Mesothelial cell of epicardium (in vitro differentiated cells): ENCODE measurements around the gene TAF15. TPM values are rescaled to one million over a fixed set of nuclear protein-coding genes. Genes with fewer than 3 reads are reported as not detected.

Experiments used
- DNase-seq, 2 experiments: peaks; one replicate each; pipeline ENCODE4 v3.0.0; 2021; ENCODE audit warnings: low spot score in 2 of 2; ENCODE audit not compliant: unreplicated experiment in 2 of 2
- H3K27ac Mint-ChIP-seq: 2 replicates; pipeline ENCODE4 v1.8.0; 2021; ENCODE audit warnings: mixed read lengths
- H3K27me3 Mint-ChIP-seq: 2 replicates; pipeline ENCODE4 v1.8.0; 2021; ENCODE audit warnings: low read depth, mixed read lengths
- H3K36me3 Mint-ChIP-seq: 2 replicates; pipeline ENCODE4 v1.8.0; 2021; ENCODE audit warnings: mixed read lengths
- H3K4me1 Mint-ChIP-seq: 2 replicates; pipeline ENCODE4 v1.8.0; 2021; ENCODE audit warnings: mixed read lengths
- H3K4me3 Mint-ChIP-seq: 2 replicates; pipeline ENCODE4 v1.8.0; 2021; ENCODE audit warnings: mild to moderate bottlenecking, moderate library complexity, mixed read lengths
- H3K9me3 Mint-ChIP-seq: 2 replicates; pipeline ENCODE4 v1.8.0; 2021; ENCODE audit warnings: mixed read lengths
- CTCF ChIP-seq: fragments of 200-600 bp; sonication (generic); IDR thresholded peaks from one replicate; pipeline ENCODE4 v1.5.0; 2021; ENCODE audit warnings: antibody characterized with exemption; ENCODE audit not compliant: unreplicated experiment
- total RNA-seq: library from RNA; stranded (reverse); gene quantifications from 3 replicates; pipeline ENCODE4 v1.2.1, GENCODE V29; 2021

TAF15 gene
- total RNA-seq, 1 donor from 2014 or later = 225 TPM

- Mint-ChIP-seq H3K4me1 (no peaks in the 10 kb centered on the region), H3K4me3 (no peak overlapping the region), H3K27ac (no peak overlapping the region), H3K36me3 (no peaks in the 10 kb centered on the region), H3K9me3 (no peaks in the 10 kb centered on the region), H3K27me3 (no peaks in the 10 kb centered on the region)
- no peak for DNase-seq
- no peak for TF ChIP-seq CTCF
Measured at GRCh38 chr17:35875800-35876139, 66.5 kb downstream of the TAF15 start.

- Mint-ChIP-seq H3K4me1 (no peaks in the 10 kb centered on the region), H3K27ac (no peak overlapping the region), H3K36me3 (no peaks in the 10 kb centered on the region), H3K4me3 (no peak overlapping the region), H3K27me3 (no peaks in the 10 kb centered on the region), H3K9me3 (no peaks in the 10 kb centered on the region)
- DNase-seq = no peak
- no peak for TF ChIP-seq CTCF
Measured at GRCh38 chr17:35876534-35876933, 67.2 kb downstream of the TAF15 start.

DNA sequence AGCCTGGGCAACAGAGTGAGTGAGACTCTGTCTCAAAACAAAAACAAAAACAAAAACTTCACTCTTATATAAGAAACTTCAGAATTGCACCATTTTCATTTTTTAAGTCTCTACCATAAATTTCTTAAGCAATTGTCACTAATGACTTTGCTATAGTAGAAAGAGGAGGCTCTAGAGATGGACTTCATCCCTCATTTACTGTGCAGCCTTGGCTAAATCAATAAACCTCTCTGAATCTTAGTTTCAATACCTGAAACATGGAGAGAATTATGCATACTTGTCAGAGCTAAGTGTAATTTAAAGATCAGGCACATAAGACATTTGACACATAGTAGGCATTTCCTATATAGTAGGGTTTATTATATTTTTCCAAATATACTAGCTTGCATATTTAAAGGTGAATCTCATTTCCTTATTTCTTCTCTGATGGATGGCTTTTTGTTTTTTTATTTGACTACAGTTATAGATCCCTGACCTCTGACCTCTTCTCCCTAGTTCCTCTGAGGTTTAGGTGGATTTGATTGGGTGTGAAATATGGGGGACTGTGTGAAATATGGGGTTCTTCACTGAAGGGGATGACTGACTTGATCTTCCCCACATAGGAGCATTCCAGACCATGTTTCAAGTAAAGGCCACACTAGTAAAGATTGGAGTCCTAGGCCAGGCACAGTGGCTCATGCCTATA, 68.2 kb downstream of the TAF15 start:
- Mint-ChIP-seq H3K27me3 (no peaks in the 10 kb centered on the region), H3K27ac (no peak overlapping the region), H3K9me3 (no peaks in the 10 kb centered on the region), H3K36me3 (no peaks in the 10 kb centered on the region), H3K4me3 (no peak overlapping the region), H3K4me1 (no peaks in the 10 kb centered on the region)
- TF ChIP-seq CTCF = no peak
- no peak for DNase-seq

DNA sequence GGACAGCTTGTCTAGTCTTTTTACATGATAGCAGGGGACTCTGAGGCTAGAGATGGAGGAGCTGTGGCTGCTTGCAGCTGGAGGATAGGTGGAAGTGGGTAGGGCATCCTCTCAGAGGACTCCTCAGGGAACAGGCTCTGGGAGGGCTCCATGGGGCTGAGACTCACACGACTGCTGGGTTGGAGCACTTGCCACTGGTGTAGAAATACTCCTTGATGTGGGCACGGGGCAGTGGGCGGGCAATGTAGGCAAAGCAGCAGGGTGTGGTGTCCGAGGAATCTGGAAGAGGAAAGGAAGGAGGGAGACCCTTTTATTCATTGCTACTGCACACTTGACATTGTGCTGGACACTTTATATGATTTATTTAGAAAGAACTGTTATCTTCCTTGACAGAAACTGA, 69.1 kb downstream of the TAF15 start:
- Mint-ChIP-seq H3K27me3 (no peaks in the 10 kb centered on the region), H3K36me3 (no peaks in the 10 kb centered on the region), H3K27ac (no peak overlapping the region), H3K9me3 (no peaks in the 10 kb centered on the region), H3K4me3 (no peak overlapping the region), H3K4me1 (no peaks in the 10 kb centered on the region)
- TF ChIP-seq CTCF = no peak
- no peak for DNase-seq

DNA sequence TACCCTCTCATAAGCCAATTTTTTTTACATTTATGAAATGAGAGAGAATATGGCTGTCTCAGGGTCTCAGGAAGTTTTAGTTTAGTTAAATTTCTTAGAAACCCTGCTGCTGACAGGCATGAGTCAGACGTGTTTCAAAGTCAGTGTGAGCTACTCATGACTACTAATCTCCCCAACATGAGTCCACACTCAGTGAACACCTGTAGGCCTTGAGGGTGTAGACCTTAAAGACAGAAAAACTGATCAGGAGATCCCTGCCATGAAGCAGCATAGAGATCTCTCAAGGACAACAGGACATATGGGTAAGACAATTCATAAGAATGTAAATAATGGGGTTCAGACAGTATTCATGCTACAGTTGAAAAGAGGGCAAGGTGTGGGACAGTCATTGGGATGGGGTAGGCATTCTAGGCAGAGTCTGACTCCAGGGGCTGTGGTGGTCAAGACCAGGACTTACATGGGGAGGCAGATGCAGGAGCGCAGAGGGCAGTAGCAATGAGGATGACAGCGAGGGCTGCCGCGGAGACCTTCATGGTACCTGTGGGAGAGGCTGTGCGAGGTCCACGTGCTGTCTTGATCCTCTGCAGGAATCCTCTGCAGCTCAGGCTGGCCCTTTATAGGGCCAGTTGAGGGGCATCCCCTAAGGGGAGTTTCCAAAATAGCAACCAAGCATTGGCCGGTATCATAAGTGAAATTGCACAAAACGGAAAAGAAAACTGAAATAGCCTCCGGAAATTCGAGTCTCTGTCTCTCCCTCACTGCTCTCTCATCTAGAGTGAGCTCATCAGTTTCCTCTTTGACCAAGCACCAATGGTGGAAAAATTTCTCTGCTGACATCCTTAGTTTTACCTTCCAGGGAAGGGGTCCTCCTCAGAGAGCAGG, 70.7 kb downstream of the TAF15 start, which contains the start of gene CCL5:
TSS of gene CCL5 (minus strand) at position 588 of the 882 bp plus-strand sequence.
- DNase-seq = no peak
- H3K36me3 Mint-ChIP-seq = no peaks in the 10 kb centered on the region
- no peaks in the 10 kb centered on the region for H3K9me3 Mint-ChIP-seq
- no peaks in the 10 kb centered on the region for H3K4me1 Mint-ChIP-seq
- no peaks in the 10 kb centered on the region for H3K27me3 Mint-ChIP-seq
- no peak within 1 kb of the TSS for H3K27ac Mint-ChIP-seq
- TF ChIP-seq CTCF = no peak
- no peak within 1 kb of the TSS for H3K4me3 Mint-ChIP-seq
